Effector CD4-positive, alpha-beta T cell (primary cell): ENCODE results near the gene IFI16.
A peak's percentile ranks its signal among the peaks of the same experiment; 100 is the strongest.

Experiments used
- DNase-seq: peaks from one replicate; pipeline ENCODE4 v3.0.0-alpha.2; 2020

IFI16 gene

DNA sequence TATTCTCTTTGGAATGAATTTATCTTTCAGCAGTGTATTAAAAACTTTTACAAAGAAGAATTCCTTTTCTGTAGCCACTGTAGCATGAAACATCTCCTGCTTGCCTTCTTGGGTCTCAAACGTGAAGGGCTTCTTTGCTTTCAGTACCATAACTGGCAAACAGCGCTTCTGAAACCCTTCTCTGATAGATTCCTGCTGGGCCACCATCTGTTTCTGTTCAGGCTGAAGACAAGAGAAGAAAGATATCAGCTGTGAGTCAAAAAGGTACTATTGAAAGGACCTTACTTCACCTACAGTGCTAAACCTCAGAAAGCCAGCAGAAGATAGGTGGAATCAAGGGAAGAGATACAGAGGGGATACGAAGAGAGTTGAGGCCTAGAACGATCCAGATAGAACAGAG is 56.4 kb downstream of the IFI16 start:
- no peak for DNase-seq

- no peak for DNase-seq
Measured at GRCh38 chr1:159067699-159068621, 58.3 kb downstream of the IFI16 start.

DNA sequence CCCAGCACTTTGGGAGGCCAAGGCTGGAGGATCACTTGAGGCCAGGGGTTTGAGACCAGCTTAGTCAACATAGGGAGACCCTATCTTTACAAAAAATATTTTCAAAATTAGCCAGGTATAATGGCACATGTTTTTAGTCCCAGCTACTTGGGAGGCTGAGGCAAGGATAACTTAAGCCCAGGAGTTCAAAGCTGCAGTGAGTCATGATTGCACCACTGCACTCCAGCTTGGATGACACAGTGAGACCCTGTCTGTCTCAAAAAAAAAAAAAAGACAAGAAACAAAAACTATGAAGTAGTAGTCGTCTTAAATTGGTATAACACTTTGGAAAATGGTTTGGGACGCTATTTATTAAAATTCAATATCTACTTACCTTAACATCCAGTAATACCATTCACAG is 59.2 kb downstream of the IFI16 start:
- no peak for DNase-seq

DNA sequence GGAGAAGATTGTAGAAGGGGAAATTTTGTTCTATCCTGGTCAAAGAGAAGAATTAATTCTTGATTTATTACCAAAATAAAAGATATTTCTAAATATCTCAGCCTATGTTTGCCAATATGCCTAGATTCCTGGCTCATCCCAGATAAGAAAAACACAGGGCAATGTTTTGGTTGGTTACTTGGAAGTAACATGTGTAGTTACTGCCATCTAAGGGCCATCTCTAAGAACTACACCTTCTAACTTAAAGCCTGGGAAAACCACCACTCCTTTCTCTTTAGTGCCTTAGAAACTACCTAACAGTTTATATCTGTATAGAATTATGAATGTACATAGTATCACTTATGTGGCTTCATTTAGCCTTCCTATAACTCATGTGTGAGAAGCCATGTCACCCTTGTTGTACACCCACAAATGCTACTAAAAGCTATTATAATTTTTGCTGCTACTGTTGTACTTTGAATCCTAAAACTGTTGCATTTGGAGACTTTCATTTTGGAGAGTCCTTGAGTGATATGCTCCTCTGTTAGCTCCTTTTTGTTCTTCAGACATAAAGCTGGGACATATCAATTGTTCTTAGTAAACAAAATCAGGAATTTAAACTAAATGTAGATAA is 62.4 kb downstream of the IFI16 start:
- DNase-seq: no peak

GRCh38 chr1:159076438-159077119 is 66.9 kb downstream of the IFI16 start, which contains the start of gene AIM2:
AIM2 (minus strand) TSS chr1:159076766; CDS start chr1:159073499, 3,267 bp downstream.
- peak; percentile 37 for DNase-seq

DNA sequence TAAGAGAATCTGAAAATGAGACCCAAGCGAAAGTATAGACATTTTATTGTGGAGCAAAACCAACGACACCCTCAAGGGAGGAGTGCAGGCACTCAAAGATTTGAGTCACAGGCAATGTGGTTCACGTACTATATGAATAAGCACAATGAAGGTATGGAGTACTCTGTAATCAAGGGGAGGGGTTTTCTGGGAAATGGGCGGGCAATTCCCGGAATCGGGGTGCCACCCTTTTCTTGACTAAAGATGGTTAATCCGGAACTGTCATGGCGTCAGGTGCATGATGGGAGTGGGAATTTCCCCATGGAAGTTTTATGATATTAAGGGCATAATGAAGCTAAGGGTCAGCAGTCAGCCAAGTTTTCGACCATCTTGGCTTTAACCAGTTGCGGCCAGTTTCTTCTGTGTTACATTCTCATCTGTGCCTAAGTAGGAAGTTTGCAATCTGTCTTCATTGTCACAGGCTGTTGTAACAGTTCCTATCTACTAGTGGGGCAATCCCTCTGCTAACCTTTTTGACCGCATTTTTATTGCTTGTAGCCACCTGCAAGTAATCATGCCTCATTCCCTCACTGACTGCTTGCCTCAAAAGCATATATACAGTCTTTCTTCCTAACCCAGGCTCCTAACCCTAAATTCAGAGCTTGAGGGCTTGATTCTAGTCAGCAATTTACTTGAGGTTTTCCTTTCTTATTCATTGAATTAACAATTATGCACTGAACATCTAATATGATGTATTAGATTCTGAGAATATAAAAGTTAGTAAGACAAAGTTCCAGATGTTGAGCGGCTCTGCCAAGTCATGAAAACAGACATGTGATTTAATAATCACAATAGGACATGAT is 67.6 kb downstream of the IFI16 start:
- DNase-seq: peak; percentile 65

- no peak for DNase-seq
Measured at GRCh38 chr1:159079525-159079924, 69.8 kb downstream of the IFI16 start.

- no peak for DNase-seq
Measured at GRCh38 chr1:159081626-159082025, 71.9 kb downstream of the IFI16 start.

DNA sequence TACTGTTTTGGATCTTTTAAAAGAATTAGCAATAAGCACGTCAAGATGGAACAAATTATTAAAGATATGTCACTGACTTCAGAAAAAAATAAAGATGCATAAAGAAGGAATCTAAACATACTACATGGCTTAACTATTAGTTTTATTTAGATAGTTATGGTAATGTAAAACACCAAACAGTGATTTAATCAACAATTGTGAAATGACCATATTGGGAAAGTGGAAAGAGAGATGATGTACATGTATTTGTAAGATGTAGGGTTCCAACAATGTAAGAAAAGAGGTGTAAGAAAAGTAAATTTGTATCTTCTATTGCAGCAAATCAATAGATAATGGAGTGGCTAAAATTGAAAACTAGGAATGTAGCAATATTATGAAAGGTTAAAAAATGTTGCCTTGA is 73.3 kb downstream of the IFI16 start:
- DNase-seq: no peak

- DNase-seq: no peak
Measured at GRCh38 chr1:159084152-159084551, 74.4 kb downstream of the IFI16 start.

DNA sequence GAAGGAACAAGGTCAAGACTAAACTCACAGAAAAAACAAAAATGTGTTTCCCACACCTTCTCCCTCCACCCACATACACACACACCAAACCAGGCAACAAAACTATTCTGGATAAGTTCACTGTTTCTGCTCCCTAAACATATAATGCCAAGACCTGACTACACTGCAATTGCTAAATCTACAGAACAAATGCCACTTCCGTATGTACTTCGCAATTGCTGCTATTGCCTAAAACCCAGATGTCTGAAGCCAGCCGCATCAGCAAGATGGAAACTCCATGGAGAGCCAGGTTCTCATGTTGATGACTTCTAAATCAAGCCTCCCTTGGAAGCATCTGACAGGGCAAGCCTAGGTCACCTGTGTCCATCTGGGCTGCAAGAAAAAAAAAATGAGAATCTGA is 75.2 kb downstream of the IFI16 start:
- DNase-seq: no peak

GRCh38 chr1:159088050-159088449 is 78.3 kb downstream of the IFI16 start:
- no peak for DNase-seq

DNA sequence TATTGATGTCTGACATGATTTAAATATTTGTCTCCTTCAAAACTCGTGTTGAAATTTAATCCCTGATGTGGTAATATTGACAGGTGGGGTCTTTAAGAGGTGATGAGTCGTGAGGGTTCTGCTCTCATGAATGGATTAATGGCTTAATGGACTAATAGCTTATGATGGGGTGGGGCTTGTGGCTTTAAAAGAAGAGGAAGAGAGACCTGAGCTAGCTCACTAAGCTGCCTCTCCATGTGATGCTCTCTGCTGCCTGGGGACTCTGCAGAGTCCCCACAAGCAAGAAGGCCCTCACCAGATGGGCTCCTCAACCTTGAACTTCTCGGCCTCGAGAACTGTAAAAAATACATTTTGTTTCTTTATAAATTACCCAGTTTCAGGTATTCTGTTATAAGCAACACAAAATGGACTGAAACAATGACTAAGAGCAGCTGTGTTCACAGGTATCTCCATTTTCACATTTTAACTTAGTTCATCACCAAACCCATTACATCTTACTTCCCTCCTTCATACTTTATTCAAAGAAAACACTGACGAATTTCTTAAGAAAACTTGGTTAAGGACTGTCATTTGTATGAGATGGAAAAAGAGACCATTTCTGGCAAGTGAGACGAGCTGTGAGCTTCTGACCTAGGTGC is 79.0 kb downstream of the IFI16 start:
- DNase-seq: no peak

DNA sequence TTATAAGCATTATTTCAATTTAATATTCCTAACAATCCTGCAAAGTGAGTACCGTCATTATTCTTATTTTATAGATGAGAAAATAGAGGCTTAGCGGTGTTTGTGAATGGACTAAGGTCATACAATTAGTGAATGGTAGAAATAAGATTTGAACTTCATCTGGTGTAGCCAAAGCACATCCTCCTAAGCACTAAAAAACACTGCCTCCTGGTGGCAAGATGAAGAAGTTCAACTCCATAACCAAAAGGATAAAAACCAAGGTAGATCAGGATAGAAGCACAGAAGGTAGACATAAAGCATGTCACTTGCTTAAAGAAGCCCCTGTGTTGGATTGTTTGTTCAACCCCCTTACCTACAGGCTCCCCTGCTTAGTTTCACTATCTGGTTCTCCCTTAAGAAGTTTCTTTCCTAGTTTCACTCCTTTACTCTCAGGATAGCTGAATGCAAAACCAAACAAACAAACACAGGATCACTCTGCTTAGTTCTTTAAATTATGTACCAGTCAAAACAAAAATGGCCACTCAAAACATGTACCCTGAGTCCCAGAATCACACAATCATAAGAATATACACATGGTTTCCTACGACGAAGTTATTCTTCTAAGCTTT is 79.6 kb downstream of the IFI16 start:
- no peak for DNase-seq

DNA sequence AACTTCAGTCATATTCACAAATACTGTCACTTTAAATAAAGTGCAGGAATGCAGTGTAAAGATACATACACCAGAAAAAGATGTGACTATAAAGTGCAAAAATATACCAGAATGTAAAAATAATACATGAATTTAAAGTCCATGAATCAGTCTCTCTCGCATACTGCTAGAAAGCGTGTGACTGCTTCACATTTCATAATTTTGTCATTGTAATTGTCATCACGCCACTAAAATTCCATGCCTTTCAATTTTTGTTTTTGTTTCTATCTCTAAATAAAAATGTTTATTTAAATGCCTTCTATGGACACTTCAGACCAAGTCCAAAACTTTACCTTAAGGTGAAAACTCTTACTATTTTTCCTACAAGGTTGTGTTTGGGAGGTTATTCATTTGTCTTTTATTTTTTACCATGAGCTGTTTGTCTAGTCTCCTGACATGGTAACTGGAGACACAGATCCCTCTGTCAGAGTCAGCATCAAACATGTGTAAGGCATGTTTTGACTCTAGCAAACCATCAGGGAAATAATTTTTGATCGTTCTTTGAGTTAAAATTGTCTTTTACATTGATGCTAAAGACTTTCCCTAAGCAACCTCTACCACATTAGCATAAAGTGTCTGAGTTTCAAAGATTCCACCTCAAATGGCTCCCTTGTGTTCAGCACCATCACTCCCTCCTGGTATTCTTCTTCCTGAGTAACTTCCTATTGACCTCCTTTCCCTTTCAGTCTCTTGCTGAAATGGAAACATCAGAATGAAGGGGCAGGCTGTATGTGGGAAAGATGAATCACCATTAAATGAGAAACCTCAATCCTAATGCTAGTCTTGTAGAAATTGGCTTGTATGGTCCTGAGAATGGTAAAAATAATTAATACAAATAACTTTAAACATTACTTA is 80.8 kb downstream of the IFI16 start:
- no peak for DNase-seq

- DNase-seq: no peak
Measured at GRCh38 chr1:159091180-159091560, 81.5 kb downstream of the IFI16 start.

- no peak for DNase-seq
Measured at GRCh38 chr1:159091607-159092031, 81.9 kb downstream of the IFI16 start.

- DNase-seq: no peak
Measured at GRCh38 chr1:159092036-159092760, 82.5 kb downstream of the IFI16 start.

DNA sequence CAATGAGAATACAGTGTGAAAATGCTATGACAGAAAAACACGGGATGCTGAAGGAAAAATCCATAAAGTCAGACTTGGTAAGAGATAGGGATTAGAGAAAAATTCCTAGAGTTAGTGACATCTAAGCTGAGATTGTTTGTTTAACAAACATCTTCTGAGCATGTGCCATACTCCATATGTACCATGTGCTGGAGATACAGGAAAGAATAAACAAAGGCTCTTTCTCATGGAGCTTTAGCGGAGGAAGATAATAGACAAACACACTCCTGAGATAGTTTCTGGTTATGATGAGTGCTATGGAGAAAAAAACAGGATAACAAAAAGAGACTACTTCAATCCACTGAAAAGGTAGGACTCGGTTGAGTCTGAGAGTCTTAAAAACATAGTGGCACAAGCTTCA is 88.9 kb downstream of the IFI16 start:
- no peak for DNase-seq

- DNase-seq: no peak
Measured at GRCh38 chr1:159100589-159100988, 90.9 kb downstream of the IFI16 start.
